Spinal cord (tissue), 10 donors: ENCODE data around the gene TIMD4. TPM values are rescaled to one million over a fixed set of nuclear protein-coding genes. Genes with fewer than 3 reads are reported as not detected.
"Not testable (repeated sequence)": the region's sequence is repeated elsewhere in the genome, so short reads cannot be mapped to it uniquely, and the experiment has no call there.

Source experiments
- DNase-seq, 6 donors: peaks; one replicate each; pipeline versions ENCODE4 v3.0.0 to v3.0.0-alpha.2; 2013 to 2015; ENCODE audit warnings: low spot score in 6 of 6, low read depth in 4 of 6
- H3K27ac ChIP-seq: one replicate; pipeline ENCODE4 v1.5.1; 2013; ENCODE audit warnings: low read depth, low read length, control low read depth
- H3K27me3 ChIP-seq: one replicate; pipeline ENCODE4 v1.6.1; 2013; ENCODE audit warnings: low read length; ENCODE audit not compliant: control insufficient read depth, insufficient read depth
- H3K36me3 ChIP-seq: one replicate; pipeline ENCODE4 v1.6.1; 2013; ENCODE audit warnings: low read length; ENCODE audit not compliant: control insufficient read depth, insufficient read depth
- H3K4me1 ChIP-seq: one replicate; pipeline ENCODE4 v1.6.1; 2013; ENCODE audit warnings: low read length; ENCODE audit not compliant: control insufficient read depth, insufficient read depth
- H3K4me3 ChIP-seq: one replicate; pipeline ENCODE4 v1.5.1; 2013; ENCODE audit warnings: low read depth, low read length, control low read depth
- H3K9me3 ChIP-seq: one replicate; pipeline ENCODE4 v1.6.1; 2013; ENCODE audit warnings: low read length; ENCODE audit not compliant: control insufficient read depth, insufficient read depth
- WGBS: methylation state at CpG from one replicate; pipeline ENCODE4 v1.1.5; 2013; ENCODE audit warnings: missing lambda C conversion rate; ENCODE audit not compliant: insufficient coverage; 5-methylcytosine and 5-hydroxymethylcytosine counted together
- long read RNA-seq, 4 donors: transcript quantifications; one replicate each; lab custom pipeline, GENCODE V29; 2026
- polyA plus RNA-seq, 2 donors: library from polyadenylated mRNA; unstranded; fragments of 120-200 nt; gene quantifications; one replicate each; pipeline ENCODE4 v1.2.1, GENCODE V29; 2013; ENCODE audit not compliant: insufficient read length in 2 of 2
- total RNA-seq, 2 donors: library from RNA; depleted of rRNA in 1 of 2; stranded (reverse); fragments of 120-200 nt in 1 of 2; fragments of >200 nt in 1 of 2; gene quantifications; one replicate each; pipeline versions ENCODE4 v1.2.3 to v1.2.4, GENCODE V29; 2013 to 2014
- donor health status: healthy.

The TIMD4 gene
- total RNA-seq (1 to 10 TPM in 1 of 2 donors, under 1 TPM in 1; 0.40 to 5.3 TPM), polyA plus RNA-seq (under 1 TPM; 0.50 to 0.82 TPM)
- long read RNA-seq, donor 1: 0 reads
- long read RNA-seq, donor 2: 0 reads
- long read RNA-seq, donor 3: 0 reads
- long read RNA-seq, donor 4: 0 reads

DNA sequence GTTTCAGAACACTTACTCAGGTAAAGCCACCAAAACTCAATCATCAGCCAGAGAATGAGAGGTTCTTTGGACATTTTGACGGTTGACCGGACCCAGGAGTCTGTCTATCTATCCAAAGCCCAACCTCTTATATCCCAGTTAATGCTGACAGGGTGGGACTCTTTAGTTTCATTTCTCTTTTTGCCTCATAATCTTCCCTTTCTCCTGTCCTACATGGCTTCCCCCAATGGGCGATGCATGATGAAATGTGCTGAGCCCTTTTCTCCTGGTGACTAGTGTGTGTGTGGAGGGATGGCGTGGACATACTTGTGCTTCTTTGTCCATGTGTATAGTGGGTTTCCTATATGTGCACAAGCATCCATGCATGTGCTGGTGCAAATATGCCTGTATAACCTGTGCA is at the start of gene TIMD4:
Gene TIMD4, minus strand, starts transcription at position 102 of the 400 bp plus-strand sequence. Its CDS starts 28 bp downstream, at position 74.
- no peaks in the 10 kb centered on the region for H3K9me3 ChIP-seq
- WGBS: 100% methylated on average over 2 of the region's 4 CpGs
- DNase-seq: no peak
- H3K27ac ChIP-seq: no peak within 1 kb of the TSS
- no peaks in the 10 kb centered on the region for H3K27me3 ChIP-seq
- no peak within 1 kb of the TSS for H3K4me3 ChIP-seq
- H3K36me3 ChIP-seq: no peaks in the 10 kb centered on the region
- H3K4me1 ChIP-seq: no peaks in the 10 kb centered on the region

GRCh38 chr5:157006262-157006661 is 43.2 kb upstream of the TIMD4 start:
- no peak overlapping the region for H3K4me3 ChIP-seq
- H3K27me3 ChIP-seq: no peaks in the 10 kb centered on the region
- H3K36me3 ChIP-seq: no peaks in the 10 kb centered on the region
- no peaks in the 10 kb centered on the region for H3K9me3 ChIP-seq
- no peaks in the 10 kb centered on the region for H3K4me1 ChIP-seq
- 83% methylated on average over 2 of the region's 2 CpGs for WGBS
- DNase-seq: no peak
- no peak overlapping the region for H3K27ac ChIP-seq

DNA sequence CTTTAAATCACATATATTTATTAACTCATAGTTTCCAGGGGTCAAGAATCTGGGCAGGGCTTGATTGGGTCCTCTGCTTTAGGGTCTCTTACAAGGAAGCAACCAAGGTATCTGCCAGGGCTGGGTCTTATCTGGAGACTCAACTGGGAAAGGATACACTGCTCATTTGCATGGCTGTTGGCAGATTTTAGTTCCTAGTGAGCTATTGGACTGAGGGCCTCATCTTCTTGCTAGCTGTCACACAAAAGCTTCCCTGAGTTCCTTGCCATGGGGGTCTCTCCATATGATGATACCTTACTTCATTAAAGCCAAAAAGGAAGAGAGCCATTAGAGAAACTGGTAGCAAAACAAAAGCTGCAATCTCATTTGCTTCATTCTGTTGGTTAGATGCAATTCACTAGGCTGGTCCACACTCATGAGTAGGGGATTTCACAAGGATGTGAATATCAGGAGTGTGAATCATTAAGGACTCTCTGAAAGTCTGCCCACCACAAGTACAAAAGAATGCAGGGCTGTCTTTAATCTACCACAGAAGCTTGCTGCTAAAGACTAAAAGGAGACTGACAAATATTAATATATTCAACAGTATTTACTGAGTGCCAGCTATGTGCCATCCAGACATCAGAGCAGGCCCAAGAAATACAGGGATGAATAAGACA is 42.0 kb upstream of the TIMD4 start:
- no peak for DNase-seq
- Histone ChIP-seq H3K4me3 (no peak overlapping the region), H3K27me3 (no peaks in the 10 kb centered on the region), H3K4me1 (no peaks in the 10 kb centered on the region), H3K9me3 (no peaks in the 10 kb centered on the region), H3K36me3 (no peaks in the 10 kb centered on the region), H3K27ac (no peak overlapping the region)

DNA sequence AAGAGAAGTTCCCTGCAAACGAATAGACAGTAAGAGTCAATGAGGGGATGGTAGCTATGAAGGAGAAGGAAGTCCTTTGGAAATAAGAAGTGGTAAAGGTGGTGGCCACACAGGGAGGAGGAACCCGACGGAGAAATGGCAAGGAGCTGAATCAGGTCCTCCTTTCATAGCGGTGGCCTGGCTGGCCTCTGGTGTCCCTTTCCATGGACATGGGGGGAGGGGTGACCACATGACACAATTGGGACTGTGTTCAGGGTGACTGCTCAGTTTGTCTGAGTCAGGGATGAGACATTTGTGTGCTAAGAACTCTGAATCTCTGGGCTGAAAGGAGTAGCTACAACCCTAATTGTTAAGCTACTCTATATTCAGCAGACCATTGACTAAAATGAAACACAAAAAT is 28.7 kb upstream of the TIMD4 start:
- no peak overlapping the region for H3K27ac ChIP-seq
- WGBS: 93% methylated on average over 3 of the region's 4 CpGs
- H3K9me3 ChIP-seq: no peaks in the 10 kb centered on the region
- DNase-seq: no peak
- H3K27me3 ChIP-seq: no peaks in the 10 kb centered on the region
- no peak overlapping the region for H3K4me3 ChIP-seq
- H3K36me3 ChIP-seq: no peaks in the 10 kb centered on the region
- H3K4me1 ChIP-seq: no peaks in the 10 kb centered on the region

GRCh38 chr5:156984064-156984463 is 21.0 kb upstream of the TIMD4 start:
- no peak overlapping the region for H3K4me3 ChIP-seq
- 96% methylated on average over 7 of the region's 9 CpGs for WGBS
- H3K4me1 ChIP-seq: no peaks in the 10 kb centered on the region
- no peaks in the 10 kb centered on the region for H3K9me3 ChIP-seq
- H3K27me3 ChIP-seq: no peaks in the 10 kb centered on the region
- H3K27ac ChIP-seq: no peak overlapping the region
- H3K36me3 ChIP-seq: no peaks in the 10 kb centered on the region
- no peak for DNase-seq

DNA sequence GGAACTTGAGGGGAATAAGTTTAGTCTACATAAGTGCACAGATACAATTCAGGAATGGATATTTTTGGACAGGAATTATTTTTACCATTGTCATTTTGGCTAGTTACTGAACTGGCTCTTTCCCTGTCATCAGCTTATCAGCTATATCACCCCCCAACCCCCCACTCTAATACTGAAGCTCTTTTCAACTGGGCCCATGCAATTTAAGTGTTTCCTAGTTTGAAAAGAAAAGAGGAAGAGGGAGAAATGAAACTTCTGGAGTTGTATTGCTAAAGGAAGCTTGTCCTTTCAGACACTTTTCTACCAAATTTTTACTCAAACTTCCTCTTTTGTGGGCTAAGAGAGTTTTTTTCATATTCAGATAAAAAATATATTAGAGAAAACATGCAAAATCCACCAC is 18.5 kb upstream of the TIMD4 start:
- no peaks in the 10 kb centered on the region for H3K27me3 ChIP-seq
- no peak for DNase-seq
- no peaks in the 10 kb centered on the region for H3K36me3 ChIP-seq
- H3K4me3 ChIP-seq: no peak overlapping the region
- H3K27ac ChIP-seq: no peak overlapping the region
- H3K9me3 ChIP-seq: no peaks in the 10 kb centered on the region
- no peaks in the 10 kb centered on the region for H3K4me1 ChIP-seq

DNA sequence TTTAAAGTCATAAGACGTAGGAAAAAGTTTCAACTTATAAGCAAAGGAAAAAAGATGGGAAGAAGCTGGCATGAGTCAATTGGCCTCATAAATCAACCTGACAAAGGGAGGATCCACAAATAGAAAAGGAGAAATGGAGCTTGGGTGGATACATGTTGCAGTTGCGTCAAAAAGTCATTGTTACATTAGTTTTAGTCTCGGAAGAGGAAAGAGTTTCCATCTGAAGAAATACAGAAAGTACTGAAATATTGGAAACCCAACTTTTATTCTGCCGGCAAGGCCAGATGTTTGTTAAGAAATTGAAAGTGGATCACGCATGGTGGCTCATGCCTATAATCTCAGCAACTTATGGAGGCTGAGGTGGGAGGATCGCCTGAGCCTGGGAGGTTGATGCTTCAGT is 11.3 kb upstream of the TIMD4 start:
- H3K4me3 ChIP-seq: no peak overlapping the region
- no peak overlapping the region for H3K27ac ChIP-seq
- no peaks in the 10 kb centered on the region for H3K36me3 ChIP-seq
- no peak for DNase-seq
- H3K4me1 ChIP-seq: no peaks in the 10 kb centered on the region
- WGBS: 91% methylated on average over 5 of the region's 6 CpGs
- H3K9me3 ChIP-seq: no peaks in the 10 kb centered on the region
- H3K27me3 ChIP-seq: no peaks in the 10 kb centered on the region

DNA sequence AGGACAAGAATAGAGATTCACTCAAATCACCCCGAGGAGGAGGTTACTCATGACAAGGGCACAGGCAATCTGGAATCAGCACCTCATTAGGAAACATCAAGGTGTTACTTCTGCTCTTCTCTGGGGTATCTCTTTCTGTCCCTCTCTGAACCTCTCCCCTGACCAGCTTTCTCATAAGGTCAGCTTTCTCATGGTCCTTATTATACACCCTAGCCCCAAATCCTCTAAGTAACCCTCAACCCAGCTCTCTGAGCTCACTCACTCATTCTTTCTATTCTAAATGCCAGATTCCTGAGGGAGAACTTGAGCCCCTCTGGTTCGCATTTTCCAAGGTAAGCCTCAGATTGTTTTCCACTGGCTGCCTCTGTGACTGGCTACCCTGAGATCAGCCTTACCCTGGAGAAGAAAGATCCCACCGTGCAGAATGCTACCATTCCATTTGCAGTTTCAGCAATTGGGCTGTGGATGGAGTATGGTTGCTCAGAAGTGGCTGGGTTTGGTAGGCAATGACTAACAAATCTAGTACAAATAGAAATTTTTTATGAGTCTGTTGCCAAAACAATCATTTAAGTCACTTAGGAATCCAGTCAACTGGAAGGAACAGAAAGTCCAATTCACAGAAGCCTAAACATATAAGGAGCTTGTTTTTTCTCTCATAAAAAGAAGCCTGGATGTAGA is 9.0 kb upstream of the TIMD4 start:
- Histone ChIP-seq H3K27ac (no peak overlapping the region), H3K4me3 (no peak overlapping the region), H3K27me3 (no peaks in the 10 kb centered on the region), H3K4me1 (no peaks in the 10 kb centered on the region), H3K36me3 (no peaks in the 10 kb centered on the region), H3K9me3 (no peaks in the 10 kb centered on the region)
- DNase-seq: no peak
- WGBS: 95% methylated on average over 2 of the region's 3 CpGs

- no peaks in the 10 kb centered on the region for H3K9me3 ChIP-seq
- no peaks in the 10 kb centered on the region for H3K4me1 ChIP-seq
- no peak overlapping the region for H3K4me3 ChIP-seq
- DNase-seq: no peak
- 67% methylated on average over 2 of the region's 3 CpGs for WGBS
- H3K27ac ChIP-seq: no peak overlapping the region
- no peaks in the 10 kb centered on the region for H3K27me3 ChIP-seq
- no peaks in the 10 kb centered on the region for H3K36me3 ChIP-seq
Observed at GRCh38 chr5:156971415-156971814, 8.4 kb upstream of the TIMD4 start.

DNA sequence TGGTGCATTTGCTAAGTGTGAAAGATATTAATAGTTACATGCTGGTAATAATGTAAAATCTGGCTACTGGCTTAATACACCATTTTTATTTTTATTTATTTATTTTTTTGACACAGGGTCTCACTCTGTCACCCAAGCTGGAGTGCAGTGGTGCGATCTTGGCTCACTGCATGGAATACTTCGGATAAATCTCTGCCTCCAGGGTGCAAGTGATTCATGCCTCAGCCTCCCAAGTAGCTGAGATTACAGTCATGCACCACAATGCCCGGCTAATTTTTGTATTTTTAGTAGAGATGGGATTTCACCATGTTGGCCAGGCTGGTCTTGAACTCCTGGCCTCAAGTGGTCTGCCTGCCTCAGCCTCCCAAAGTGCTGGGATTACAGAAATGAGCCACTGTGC is 4.4 kb upstream of the TIMD4 start:
- not testable (repeated sequence) for H3K36me3 ChIP-seq, DNase-seq, H3K4me1 ChIP-seq, H3K27me3 ChIP-seq, H3K4me3 ChIP-seq, H3K9me3 ChIP-seq, H3K27ac ChIP-seq
- no CpG with 5 or more reads among the region's 3 CpGs for WGBS
